HG02588 (cell line): ENCODE measurements around the gene SEC23IP.

Experiments used
- ATAC-seq: cut with Tn5 transposase; IDR thresholded peaks from one replicate; pipeline ENCODE4 v1.9.1; 2021; ENCODE audit warnings: mild to moderate bottlenecking, moderate library complexity; ENCODE audit not compliant: unreplicated experiment

Gene SEC23IP

DNA sequence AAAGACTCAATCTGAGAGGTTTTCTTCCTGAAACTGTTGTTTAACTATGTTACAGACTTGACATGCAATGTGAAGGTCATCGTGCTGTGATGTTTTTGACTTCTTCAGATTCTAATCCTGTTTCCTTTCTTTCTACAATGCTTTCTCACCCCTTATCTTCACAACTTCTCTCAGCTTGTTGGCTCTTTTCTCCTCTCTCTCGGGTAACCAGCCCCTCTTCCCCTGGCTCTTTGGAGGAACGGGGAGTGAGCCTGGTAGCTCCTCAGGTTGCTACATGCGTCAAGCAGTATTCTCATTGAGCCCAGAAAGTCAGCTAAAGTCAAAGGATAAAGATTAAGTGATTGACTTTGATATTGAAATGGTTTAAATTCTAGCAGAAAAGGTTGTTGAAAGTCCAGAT is 40.1 kb downstream of the SEC23IP start:
- no peak for ATAC-seq

- no peak for ATAC-seq
Measured at GRCh38 chr10:119933179-119933578, 40.6 kb downstream of the SEC23IP start.

DNA sequence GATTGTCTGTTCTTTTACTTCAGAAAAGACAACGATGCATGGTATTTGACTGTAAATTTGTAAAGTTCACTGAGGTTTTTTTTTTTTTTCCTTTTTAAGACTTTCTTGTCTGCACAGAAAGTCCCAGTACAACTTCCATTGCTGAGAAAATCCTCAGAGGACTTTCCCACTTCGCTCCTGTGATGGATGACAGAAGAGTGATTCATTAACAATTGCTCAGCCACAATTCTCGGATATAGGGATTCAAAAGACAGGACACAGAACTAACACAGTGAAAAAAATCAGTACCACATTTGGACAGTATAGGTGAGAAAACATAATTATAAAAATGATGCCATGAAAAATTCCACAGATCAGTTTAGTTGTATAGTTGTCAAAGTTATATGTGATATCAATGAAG is 48.0 kb downstream of the SEC23IP start:
- no peak for ATAC-seq

GRCh38 chr10:119942973-119943372 is 50.4 kb downstream of the SEC23IP start:
- ATAC-seq, result no peak

GRCh38 chr10:119945805-119946204 is 53.3 kb downstream of the SEC23IP start:
- no peak for ATAC-seq

GRCh38 chr10:119947300-119947699 is 54.8 kb downstream of the SEC23IP start:
- ATAC-seq, result no peak

DNA sequence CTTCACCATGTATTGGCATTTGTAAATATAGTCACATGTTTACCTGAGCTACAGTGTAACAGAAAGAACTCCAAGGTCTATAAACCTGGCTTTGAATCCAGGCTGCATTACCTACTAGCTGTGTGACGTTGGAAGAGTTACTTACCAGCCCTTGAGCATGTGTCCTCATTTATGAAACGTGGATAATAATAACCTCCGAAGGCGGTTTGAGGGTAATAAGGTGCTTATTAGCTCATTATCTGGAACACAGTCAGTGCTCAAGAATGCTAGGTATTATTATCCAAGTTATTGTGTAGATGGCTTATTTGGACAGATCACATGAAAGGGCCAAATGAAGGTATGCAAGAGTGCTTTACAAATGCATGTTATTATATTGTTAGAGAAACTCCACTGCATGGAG is 64.9 kb downstream of the SEC23IP start:
- ATAC-seq, result no peak

DNA sequence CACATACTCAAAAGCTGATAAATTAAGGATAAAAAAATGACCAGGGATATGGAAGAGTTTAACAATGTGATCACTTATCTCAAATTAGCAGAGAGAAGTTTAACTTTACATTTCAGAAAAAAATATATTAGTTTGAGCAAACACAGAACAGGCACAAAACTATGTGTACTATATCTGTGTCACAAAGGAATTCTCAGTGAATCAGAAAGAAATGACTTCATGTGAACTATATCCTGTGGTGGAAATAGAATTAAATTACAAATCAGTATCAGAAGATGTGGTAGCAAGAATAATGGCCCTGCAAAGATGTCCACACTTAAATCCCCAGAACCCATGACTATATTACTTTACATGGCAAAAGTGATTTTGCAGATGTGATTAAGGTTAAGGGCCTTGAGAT is 70.3 kb downstream of the SEC23IP start:
- ATAC-seq, result no peak

- ATAC-seq, result no peak
Measured at GRCh38 chr10:119967066-119967465, 74.5 kb downstream of the SEC23IP start.

GRCh38 chr10:119969609-119970008 is 77.1 kb downstream of the SEC23IP start:
- no peak for ATAC-seq

- ATAC-seq, result no peak
Measured at GRCh38 chr10:119970107-119970506, 77.6 kb downstream of the SEC23IP start.

GRCh38 chr10:119970963-119971362 is 78.4 kb downstream of the SEC23IP start:
- no peak for ATAC-seq

DNA sequence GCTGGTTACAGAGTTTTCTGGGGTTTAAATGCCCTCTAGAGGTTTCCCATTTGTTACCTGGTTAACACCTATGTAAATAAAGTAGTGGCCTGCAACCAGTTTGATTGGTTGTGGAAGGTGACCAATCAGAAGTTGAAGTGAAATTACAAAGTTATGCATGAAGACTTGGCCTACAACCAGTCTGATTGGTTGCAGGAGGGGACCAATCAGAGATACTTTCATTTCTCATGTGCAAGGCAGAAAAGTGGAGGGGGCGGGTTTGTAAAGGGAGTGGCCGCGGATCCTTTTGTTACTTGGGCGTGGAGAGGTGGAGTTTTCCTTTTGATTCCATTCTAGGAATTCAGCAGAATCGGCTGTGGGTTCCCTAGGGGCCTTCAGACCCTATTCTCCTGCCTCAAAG is 80.8 kb downstream of the SEC23IP start:
- no peak for ATAC-seq

DNA sequence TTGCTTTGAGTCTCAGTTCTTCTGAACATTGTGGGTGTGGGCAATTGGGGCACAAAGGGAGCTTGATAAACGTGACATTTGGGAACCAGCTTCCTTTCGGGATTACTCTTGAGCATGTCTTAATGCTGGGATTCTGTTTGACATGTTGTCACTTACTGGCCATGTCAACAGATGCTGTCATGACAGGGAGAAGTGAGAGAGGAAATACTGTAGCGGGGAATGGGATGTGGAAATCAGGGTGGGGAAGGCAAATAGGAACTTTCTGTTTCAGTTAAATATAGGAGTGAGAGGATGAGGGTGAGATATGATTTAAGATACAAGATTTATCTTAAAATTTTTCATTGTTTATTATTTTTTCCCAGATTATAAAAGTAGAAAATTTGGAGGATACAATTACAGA is 83.9 kb downstream of the SEC23IP start:
- no peak for ATAC-seq

DNA sequence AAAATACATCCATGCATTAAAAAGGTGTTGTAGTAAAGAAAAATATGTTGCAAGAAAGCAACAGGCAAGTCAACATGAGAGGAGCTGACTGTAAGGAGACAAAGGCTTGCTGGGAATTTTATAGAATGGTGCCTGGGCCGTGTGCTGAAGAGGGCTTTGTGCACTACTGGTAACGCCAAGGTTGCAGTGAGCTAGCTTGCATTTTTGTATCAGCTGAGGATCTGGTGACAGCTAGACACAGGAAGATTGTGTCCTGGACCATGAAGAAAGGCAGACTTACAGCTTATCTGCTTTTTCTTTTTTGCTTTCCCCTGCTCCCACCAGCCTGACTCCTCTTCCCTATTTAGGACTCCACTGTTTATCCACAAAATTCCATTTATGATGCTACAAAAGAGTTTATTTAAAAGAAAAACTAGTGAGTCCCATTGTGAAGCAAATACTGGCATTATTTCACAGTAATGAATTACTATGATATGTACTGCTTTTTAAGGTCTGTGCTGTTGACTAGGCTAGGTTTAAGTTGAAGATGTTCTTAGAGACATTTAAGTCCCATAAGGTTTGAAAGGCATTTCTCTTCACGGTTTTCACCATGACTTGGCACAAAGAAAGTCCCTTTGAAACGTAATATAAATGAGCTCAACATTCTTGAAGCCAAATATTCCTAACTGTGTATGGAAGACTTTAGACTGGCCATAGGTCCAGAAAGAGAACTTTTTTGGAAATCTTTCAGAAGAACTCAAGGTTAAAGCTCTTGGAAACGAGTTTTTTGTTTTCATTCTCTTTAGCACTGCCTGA is 88.6 kb downstream of the SEC23IP start:
- ATAC-seq, result no peak

- ATAC-seq, result no peak
Measured at GRCh38 chr10:119981826-119982225, 89.3 kb downstream of the SEC23IP start.

GRCh38 chr10:119988333-119988732 is 95.8 kb downstream of the SEC23IP start:
- ATAC-seq, result no peak

- no peak for ATAC-seq
Measured at GRCh38 chr10:119989966-119990365, 97.4 kb downstream of the SEC23IP start.

GRCh38 chr10:119991066-119991465 is 98.5 kb downstream of the SEC23IP start:
- no peak for ATAC-seq

DNA sequence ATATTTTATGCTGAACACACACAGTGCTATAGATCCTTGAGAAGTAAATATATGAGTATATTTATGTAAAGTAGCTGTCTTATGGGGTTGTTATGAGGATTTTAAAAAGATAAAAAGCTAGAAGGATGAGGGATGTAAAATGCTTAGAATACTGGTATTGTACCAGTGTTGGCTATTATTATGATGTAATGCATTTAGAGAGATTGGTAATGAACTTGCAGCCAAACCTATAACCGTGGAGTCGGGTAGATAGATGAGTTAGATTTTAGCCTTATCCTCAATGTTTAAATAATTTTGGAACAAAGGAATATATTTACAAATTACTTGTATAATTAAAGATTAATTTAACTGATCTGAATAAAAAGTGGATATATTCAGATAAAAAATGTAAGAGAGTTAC is 99.3 kb downstream of the SEC23IP start:
- ATAC-seq, result no peak
